ENCODE data around the gene CUEDC1.

The CUEDC1 gene

GRCh38 chr17:57860414-57860999 lies 94.7 kb downstream of the CUEDC1 start:
- H3K4me3 ChIP-seq (ENCODE audit: low read depth in 1 of 2, low read length in 2 of 2): no peak overlapping the region
- H3K4me2 ChIP-seq (ENCODE audit: insufficient read depth, low read length): peak overlapping the region; percentile 9; the same call in 1 of the 2 replicates
- H4K20me1 ChIP-seq (ENCODE audit: insufficient read depth, low read length): no peaks in the 10 kb centered on the region
- H3K36me3 ChIP-seq (ENCODE audit: insufficient read depth, low read length): no peaks in the 10 kb centered on the region
- ATAC-seq (ENCODE audit: insufficient read depth, low read depth): no peak; the same call in 2 of the 3 replicates
- no peak overlapping the region for H3K9ac ChIP-seq (ENCODE audit: low read depth, low read length)
- no peak for TF ChIP-seq EZH2 (IDR thresholded peaks at IDR 0.05; ENCODE audit: borderline replicate concordance, low read depth, low read length, severe bottlenecking)
- TF ChIP-seq, protein P1, sequence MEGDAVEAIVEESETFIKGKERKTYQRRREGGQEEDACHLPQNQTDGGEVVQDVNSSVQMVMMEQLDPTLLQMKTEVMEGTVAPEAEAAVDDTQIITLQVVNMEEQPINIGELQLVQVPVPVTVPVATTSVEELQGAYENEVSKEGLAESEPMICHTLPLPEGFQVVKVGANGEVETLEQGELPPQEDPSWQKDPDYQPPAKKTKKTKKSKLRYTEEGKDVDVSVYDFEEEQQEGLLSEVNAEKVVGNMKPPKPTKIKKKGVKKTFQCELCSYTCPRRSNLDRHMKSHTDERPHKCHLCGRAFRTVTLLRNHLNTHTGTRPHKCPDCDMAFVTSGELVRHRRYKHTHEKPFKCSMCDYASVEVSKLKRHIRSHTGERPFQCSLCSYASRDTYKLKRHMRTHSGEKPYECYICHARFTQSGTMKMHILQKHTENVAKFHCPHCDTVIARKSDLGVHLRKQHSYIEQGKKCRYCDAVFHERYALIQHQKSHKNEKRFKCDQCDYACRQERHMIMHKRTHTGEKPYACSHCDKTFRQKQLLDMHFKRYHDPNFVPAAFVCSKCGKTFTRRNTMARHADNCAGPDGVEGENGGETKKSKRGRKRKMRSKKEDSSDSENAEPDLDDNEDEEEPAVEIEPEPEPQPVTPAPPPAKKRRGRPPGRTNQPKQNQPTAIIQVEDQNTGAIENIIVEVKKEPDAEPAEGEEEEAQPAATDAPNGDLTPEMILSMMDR (IDR thresholded peaks at IDR 0.05; ENCODE audit: borderline replicate concordance, extremely low read depth, low read length, poor library complexity, severe bottlenecking): no peak
- no peaks in the 10 kb centered on the region for H3K9me3 ChIP-seq (ENCODE audit: insufficient read depth, low read length, severe bottlenecking)
- H2AFZ ChIP-seq (ENCODE audit: low read depth, low read length): peak overlapping the region; percentile 12; the same call in 1 of the 2 replicates
- peaks cover 11% of the 10 kb centered on the region for H3K4me1 ChIP-seq (ENCODE audit: insufficient read depth, low read length)
- no peaks in the 10 kb centered on the region for H3K27me3 ChIP-seq (ENCODE audit: insufficient read depth, low read length, poor library complexity)
- H3K79me2 ChIP-seq (ENCODE audit: insufficient read depth, low read length): no peaks in the 10 kb centered on the region
- DNase-seq: no peak
- H3K27ac ChIP-seq (ENCODE audit: low read length): no peak overlapping the region

- Histone ChIP-seq H3K79me2 (ENCODE audit: insufficient read depth, low read length) (no peaks in the 10 kb centered on the region), H3K27me3 (ENCODE audit: insufficient read depth, low read length, poor library complexity) (no peaks in the 10 kb centered on the region), H3K9ac (ENCODE audit: low read depth, low read length) (no peak overlapping the region), H3K27ac (ENCODE audit: low read length) (no peak overlapping the region), H3K4me2 (ENCODE audit: insufficient read depth, low read length) (no peak overlapping the region), H3K9me3 (ENCODE audit: insufficient read depth, low read length, severe bottlenecking) (no peaks in the 10 kb centered on the region), H3K36me3 (ENCODE audit: insufficient read depth, low read length) (no peaks in the 10 kb centered on the region), H3K4me3 (ENCODE audit: low read depth in 1 of 2, low read length in 2 of 2) (no peak overlapping the region), H2AFZ (ENCODE audit: low read depth, low read length) (no peak overlapping the region), H4K20me1 (ENCODE audit: insufficient read depth, low read length) (no peaks in the 10 kb centered on the region), H3K4me1 (ENCODE audit: insufficient read depth, low read length) (peaks cover 11% of the 10 kb centered on the region)
- DNase-seq (no peak), ATAC-seq (ENCODE audit: insufficient read depth, low read depth) (no peak)
- TF ChIP-seq, protein P1 (IDR thresholded peaks at IDR 0.05; ENCODE audit: borderline replicate concordance, extremely low read depth, low read length, poor library complexity, severe bottlenecking): no peak
- TF ChIP-seq EZH2 (IDR thresholded peaks at IDR 0.05; ENCODE audit: borderline replicate concordance, low read depth, low read length, severe bottlenecking): no peak
Observed at GRCh38 chr17:57859601-57860413, 95.4 kb downstream of the CUEDC1 start.

DNA sequence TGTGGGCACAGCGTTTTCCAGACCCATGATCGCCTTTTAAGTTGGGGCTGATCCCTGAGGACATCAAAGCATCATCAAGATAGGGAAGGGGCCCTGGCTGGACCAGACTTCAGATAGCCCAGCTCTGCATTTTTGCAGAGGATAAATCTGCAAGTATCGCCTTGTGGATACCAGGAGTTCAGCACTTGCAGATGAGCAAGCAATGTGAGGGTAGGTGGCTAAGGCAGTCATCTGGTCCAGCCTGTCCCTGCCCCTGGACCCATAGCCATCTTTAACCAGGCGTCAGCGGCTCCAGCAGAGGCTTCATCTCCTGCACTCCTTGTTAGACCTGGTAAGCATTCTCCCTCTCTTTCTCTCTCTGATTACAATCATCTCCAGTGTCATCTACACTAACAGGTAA lies 96.4 kb downstream of the CUEDC1 start:
- H3K27ac ChIP-seq (ENCODE audit: low read length): no peak overlapping the region
- H3K36me3 ChIP-seq (ENCODE audit: insufficient read depth, low read length): no peaks in the 10 kb centered on the region
- no peak overlapping the region for H3K4me3 ChIP-seq (ENCODE audit: low read depth in 1 of 2, low read length in 2 of 2)
- no peaks in the 10 kb centered on the region for H3K9me3 ChIP-seq (ENCODE audit: insufficient read depth, low read length, severe bottlenecking)
- no peaks in the 10 kb centered on the region for H4K20me1 ChIP-seq (ENCODE audit: insufficient read depth, low read length)
- no peak overlapping the region for H3K9ac ChIP-seq (ENCODE audit: low read depth, low read length)
- no peak for ATAC-seq (ENCODE audit: insufficient read depth, low read depth)
- peaks cover 11% of the 10 kb centered on the region for H3K4me1 ChIP-seq (ENCODE audit: insufficient read depth, low read length)
- no peak for DNase-seq
- TF ChIP-seq EZH2 (IDR thresholded peaks at IDR 0.05; ENCODE audit: borderline replicate concordance, low read depth, low read length, severe bottlenecking): no peak
- TF ChIP-seq, protein P1 (IDR thresholded peaks at IDR 0.05; ENCODE audit: borderline replicate concordance, extremely low read depth, low read length, poor library complexity, severe bottlenecking): no peak
- no peaks in the 10 kb centered on the region for H3K27me3 ChIP-seq (ENCODE audit: insufficient read depth, low read length, poor library complexity)
- no peaks in the 10 kb centered on the region for H3K79me2 ChIP-seq (ENCODE audit: insufficient read depth, low read length)
- H2AFZ ChIP-seq (ENCODE audit: low read depth, low read length): no peak overlapping the region
- H3K4me2 ChIP-seq (ENCODE audit: insufficient read depth, low read length): no peak overlapping the region

All from DND-41 (cell line).